SK-N-MC (cell line): ENCODE data around the gene SALL1.

ENCODE experiments used
- EZH2 ChIP-seq: fragments of 200-600 bp; sonication (generic); IDR thresholded peaks from one replicate; pipeline ENCODE4 v1.6.1; 2017; ENCODE audit warnings: antibody characterized with exemption
- POLR2AphosphoS5 ChIP-seq: IDR thresholded peaks from 2 replicates; pipeline ENCODE4 v1.6.1; 2012; ENCODE audit warnings: mild to moderate bottlenecking, low read depth, low read length, borderline replicate concordance

GRCh38 chr16:51152691-51153576 is 1.9 kb upstream of the SALL1 start:
- TF ChIP-seq POLR2AphosphoS5 (no peak), EZH2 (no peak)
